Measurements from ENCODE around the gene LIPT1.

LIPT1 gene

DNA sequence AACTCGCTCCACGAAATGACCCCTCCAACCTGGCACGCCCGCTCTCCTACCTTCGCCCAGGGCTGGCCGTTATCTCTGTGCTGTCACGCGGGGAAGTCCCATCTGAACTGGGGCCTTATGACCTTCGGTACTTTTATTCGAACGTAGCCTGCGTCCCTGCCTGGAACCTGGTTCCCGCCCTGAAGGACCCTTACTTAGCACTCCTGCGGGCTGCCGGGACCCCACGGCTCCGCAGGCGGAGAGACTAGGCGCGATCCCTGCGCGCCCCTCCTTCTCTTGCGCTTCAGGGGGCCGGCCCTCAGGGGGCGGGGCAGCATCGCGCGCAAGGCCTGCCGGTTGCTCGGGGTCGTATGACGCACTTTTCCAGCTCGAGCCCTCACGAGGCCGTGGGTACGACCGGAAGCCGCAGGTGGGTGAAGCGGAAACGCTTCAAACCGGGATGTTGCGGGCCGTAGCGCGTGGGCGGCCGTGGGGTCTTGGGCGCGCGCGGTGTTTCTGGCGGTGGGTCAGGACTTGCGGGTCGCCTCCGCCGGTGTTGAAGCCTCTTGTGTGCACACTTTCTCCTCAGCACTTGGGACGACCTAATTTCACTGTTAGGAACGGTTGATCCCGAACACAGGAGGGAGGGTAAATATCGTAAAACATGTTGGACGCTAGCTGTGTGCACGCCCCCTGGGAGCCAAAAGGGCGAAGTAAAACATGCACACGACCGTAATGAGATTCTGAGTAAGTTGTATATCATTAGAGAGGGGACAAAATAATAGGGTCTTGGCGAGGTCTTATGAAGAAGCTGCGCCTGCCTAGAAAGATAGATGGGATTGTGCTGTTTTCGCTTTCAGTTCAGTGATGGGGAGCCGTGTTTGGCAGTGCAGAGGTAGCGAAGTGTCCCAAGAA is at the start of gene LIPT1, which contains the start of gene TSGA10 (continued):
- TF ChIP-seq KLF9 (tag by site-specific recombination; IDR thresholded peaks at IDR 0.05; ENCODE audit: low read depth) (peak; percentile 91), ZNF324 (tag by site-specific recombination; IDR thresholded peaks at IDR 0.05) (no peak), TCF7L2 (IDR thresholded peaks at IDR 0.05; ENCODE audit: borderline replicate concordance, low read depth, low read length) (no peak), ZNF670 (tag by site-specific recombination; IDR thresholded peaks at IDR 0.05; ENCODE audit: low read depth) (no peak), ZNF112 (tag by site-specific recombination; IDR thresholded peaks at IDR 0.05) (no peak), ZBTB1 (tag by site-specific recombination; IDR thresholded peaks at IDR 0.05) (no peak), ZNF548 (tag by site-specific recombination; IDR thresholded peaks at IDR 0.05) (no peak), ZNF341 (tag by site-specific recombination; IDR thresholded peaks at IDR 0.05; ENCODE audit: low read depth) (no peak), ZNF24 (tag by site-specific recombination; IDR thresholded peaks at IDR 0.05) (peak; percentile 57), ZBTB11 (tag by site-specific recombination; conservative IDR thresholded peaks at IDR 0.05; ENCODE audit: low read depth) (peak; percentile 96), ZNF302 (tag by site-specific recombination; IDR thresholded peaks at IDR 0.05; ENCODE audit: low read depth) (no peak), ZNF184 (tag by site-specific recombination; IDR thresholded peaks at IDR 0.05) (no peak), KLF1 (tag by site-specific recombination; IDR thresholded peaks at IDR 0.05) (peak; percentile 38; the same call in 1 of the 2 replicates), ZNF626 (tag by site-specific recombination; IDR thresholded peaks at IDR 0.05) (no peak), ZBTB8A (tag by site-specific recombination; IDR thresholded peaks at IDR 0.05) (peak; percentile 68), SCRT2 (tag by site-specific recombination; IDR thresholded peaks at IDR 0.05) (peak; percentile 97), OVOL3 (tag by site-specific recombination; IDR thresholded peaks at IDR 0.05) (peak; percentile 41; the same call in 1 of the 2 replicates), ZBTB21 (tag by site-specific recombination; IDR thresholded peaks at IDR 0.05) (peak; percentile 91), ZNF146 (tag by site-specific recombination; IDR thresholded peaks at IDR 0.05) (no peak), ZNF791 (tag by site-specific recombination; IDR thresholded peaks at IDR 0.05) (no peak), MEIS1 (CRISPR knock-in tag; IDR thresholded peaks at IDR 0.05; ENCODE audit: borderline replicate concordance) (no peak), ZFHX2 (tag by site-specific recombination; conservative IDR thresholded peaks at IDR 0.05) (peak; percentile 94), ZNF529 (tag by site-specific recombination; IDR thresholded peaks at IDR 0.05; ENCODE audit: insufficient replicate concordance) (no peak), ZNF248 (tag by site-specific recombination; IDR thresholded peaks at IDR 0.05) (no peak), SETDB1 (IDR thresholded peaks at IDR 0.05; ENCODE audit: insufficient read length, low read length) (no peak), ZFP41 (tag by site-specific recombination; IDR thresholded peaks at IDR 0.05; ENCODE audit: borderline replicate concordance) (no peak), MYNN (tag by site-specific recombination; IDR thresholded peaks at IDR 0.05; ENCODE audit: borderline replicate concordance) (no peak), ZNF211 (tag by site-specific recombination; IDR thresholded peaks at IDR 0.05; ENCODE audit: low read depth) (no peak), ZNF423 (tag by site-specific recombination; IDR thresholded peaks at IDR 0.05) (no peak)
- TF ChIP-seq, protein P1, sequence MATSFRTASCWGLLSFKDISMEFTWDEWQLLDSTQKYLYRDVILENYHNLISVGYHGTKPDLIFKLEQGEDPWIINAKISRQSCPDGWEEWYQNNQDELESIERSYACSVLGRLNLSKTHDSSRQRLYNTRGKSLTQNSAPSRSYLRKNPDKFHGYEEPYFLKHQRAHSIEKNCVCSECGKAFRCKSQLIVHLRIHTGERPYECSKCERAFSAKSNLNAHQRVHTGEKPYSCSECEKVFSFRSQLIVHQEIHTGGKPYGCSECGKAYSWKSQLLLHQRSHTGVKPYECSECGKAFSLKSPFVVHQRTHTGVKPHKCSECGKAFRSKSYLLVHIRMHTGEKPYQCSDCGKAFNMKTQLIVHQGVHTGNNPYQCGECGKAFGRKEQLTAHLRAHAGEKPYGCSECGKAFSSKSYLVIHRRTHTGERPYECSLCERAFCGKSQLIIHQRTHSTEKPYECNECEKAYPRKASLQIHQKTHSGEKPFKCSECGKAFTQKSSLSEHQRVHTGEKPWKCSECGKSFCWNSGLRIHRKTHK (tag by site-specific recombination; IDR thresholded peaks at IDR 0.05), result no peak
- TF ChIP-seq, protein P2, sequence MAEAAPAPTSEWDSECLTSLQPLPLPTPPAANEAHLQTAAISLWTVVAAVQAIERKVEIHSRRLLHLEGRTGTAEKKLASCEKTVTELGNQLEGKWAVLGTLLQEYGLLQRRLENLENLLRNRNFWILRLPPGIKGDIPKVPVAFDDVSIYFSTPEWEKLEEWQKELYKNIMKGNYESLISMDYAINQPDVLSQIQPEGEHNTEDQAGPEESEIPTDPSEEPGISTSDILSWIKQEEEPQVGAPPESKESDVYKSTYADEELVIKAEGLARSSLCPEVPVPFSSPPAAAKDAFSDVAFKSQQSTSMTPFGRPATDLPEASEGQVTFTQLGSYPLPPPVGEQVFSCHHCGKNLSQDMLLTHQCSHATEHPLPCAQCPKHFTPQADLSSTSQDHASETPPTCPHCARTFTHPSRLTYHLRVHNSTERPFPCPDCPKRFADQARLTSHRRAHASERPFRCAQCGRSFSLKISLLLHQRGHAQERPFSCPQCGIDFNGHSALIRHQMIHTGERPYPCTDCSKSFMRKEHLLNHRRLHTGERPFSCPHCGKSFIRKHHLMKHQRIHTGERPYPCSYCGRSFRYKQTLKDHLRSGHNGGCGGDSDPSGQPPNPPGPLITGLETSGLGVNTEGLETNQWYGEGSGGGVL (tag by site-specific recombination; IDR thresholded peaks at IDR 0.05), result no peak
- TF ChIP-seq, protein P3, sequence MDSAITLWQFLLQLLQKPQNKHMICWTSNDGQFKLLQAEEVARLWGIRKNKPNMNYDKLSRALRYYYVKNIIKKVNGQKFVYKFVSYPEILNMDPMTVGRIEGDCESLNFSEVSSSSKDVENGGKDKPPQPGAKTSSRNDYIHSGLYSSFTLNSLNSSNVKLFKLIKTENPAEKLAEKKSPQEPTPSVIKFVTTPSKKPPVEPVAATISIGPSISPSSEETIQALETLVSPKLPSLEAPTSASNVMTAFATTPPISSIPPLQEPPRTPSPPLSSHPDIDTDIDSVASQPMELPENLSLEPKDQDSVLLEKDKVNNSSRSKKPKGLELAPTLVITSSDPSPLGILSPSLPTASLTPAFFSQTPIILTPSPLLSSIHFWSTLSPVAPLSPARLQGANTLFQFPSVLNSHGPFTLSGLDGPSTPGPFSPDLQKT (IDR thresholded peaks at IDR 0.05; ENCODE audit: borderline replicate concordance, low read depth, low read length), result no peak

Data from HEK293 (cell line).